H54 (cell line): ENCODE measurements around the gene GATA1.

ENCODE experiments used
- DNase-seq: peaks from one replicate; pipeline ENCODE4 v3.0.0; 2011; ENCODE audit warnings: low spot score, mixed read lengths; ENCODE audit not compliant: insufficient read length
- FAIRE-seq: peaks from 3 replicates; lab custom pipeline; 2011; peaks lifted over from hg19 to GRCh38; lab: Jason Lieb, UNC
- POLR2A ChIP-seq: IDR thresholded peaks from 2 replicates; pipeline ENCODE4 v1.6.1; 2011; ENCODE audit warnings: low read depth, mild to moderate bottlenecking, low read length

The GATA1 gene

GRCh38 chrX:48833542-48834138, 47.2 kb downstream of the GATA1 start:
- FAIRE-seq (no peak), DNase-seq (no peak)
- no peak for TF ChIP-seq POLR2A

- TF ChIP-seq POLR2A, result no peak
- no peak for FAIRE-seq
Measured at GRCh38 chrX:48834383-48834709, 48.0 kb downstream of the GATA1 start.

GRCh38 chrX:48835524-48836329, 49.3 kb downstream of the GATA1 start, which contains the start of gene PCSK1N:
Gene PCSK1N, minus strand, starts transcription at chrX:48835610. Its CDS starts 78 bp downstream, at chrX:48835532.
- no peak for TF ChIP-seq POLR2A
- no peak for DNase-seq
- no peak for FAIRE-seq

More at GRCh38 chrX:48834383-48834709, 48.0 kb downstream of the GATA1 start:
- DNase-seq, result no peak

- FAIRE-seq, result no peak
- no peak for TF ChIP-seq POLR2A
- DNase-seq, result no peak
Measured at GRCh38 chrX:48839686-48840085, 53.3 kb downstream of the GATA1 start.
